HG02623 (cell line): Measurements from ENCODE around the gene SRGAP1.
"Not testable (repeated sequence)": the region's sequence is repeated elsewhere in the genome, so short reads cannot be mapped to it uniquely, and the experiment has no call there.

Experiments used
- ATAC-seq: cut with Tn5 transposase; IDR thresholded peaks from one replicate; pipeline ENCODE4 v1.9.1; 2021; ENCODE audit warnings: moderate library complexity; ENCODE audit not compliant: unreplicated experiment

The SRGAP1 gene

DNA sequence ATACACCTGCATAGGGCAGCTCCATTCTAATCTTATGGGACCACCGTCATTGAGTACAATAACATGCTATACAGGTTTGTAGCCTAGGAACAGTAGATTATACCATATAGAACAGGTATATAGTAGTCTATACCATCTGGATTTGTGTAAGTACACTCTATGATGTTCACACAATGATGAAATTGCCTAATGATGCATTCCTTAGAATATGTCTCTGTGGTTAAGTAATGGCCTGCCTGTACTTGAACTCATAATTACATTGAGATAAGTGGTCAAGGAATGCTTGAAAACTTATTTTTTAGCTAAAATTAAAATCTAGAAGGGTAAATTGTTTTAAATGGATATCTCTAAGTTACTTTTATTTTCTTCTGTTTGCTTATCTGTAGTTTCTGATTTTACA, 152.7 kb downstream of the SRGAP1 start:
- no peak for ATAC-seq

DNA sequence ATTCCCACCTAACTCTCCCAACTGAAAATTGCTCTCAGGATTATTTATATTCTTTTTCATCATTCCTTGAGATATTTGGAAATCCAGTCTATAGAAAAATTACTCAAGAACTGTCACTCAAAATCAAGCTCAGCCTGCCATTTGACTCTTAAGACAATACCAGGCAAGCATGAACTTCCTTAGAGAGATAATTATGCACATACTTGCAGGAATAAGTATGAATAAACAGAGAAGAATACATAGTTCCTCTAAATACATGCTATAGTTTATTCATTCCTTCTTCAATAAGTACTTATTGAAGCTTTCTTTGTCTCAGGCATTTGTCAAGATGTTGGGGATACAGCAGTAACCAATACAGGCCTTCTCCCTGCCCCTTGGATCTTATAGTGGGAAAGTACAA, 154.1 kb downstream of the SRGAP1 start:
- ATAC-seq, result no peak

- ATAC-seq, result no peak
These were observed 155.4 kb downstream of the SRGAP1 start for GRCh38 chr12:63999853-64000252.

GRCh38 chr12:64001439-64001838, 156.9 kb downstream of the SRGAP1 start:
- no peak for ATAC-seq

DNA sequence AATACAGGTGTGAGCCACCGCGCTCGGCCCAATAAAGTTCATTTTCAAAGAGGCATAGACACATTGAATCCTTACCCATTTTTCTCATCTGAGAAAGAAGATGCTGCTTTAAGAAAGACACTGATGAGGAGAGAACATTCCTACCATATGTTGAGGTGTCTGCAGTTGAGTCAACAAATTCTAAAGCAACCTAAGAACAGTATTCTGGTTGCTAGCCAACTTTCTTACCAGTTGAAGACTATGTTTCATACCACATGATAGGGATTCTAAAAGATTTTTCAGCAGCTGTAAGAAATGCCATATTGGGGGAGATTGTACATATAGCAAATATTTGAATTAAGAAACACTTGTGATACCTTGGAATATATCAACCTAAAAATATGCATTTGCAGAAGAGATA, 160.1 kb downstream of the SRGAP1 start:
- ATAC-seq, result no peak

GRCh38 chr12:64006211-64006825, 161.8 kb downstream of the SRGAP1 start:
- no peak for ATAC-seq

GRCh38 chr12:64007853-64008252, 163.4 kb downstream of the SRGAP1 start:
- no peak for ATAC-seq

DNA sequence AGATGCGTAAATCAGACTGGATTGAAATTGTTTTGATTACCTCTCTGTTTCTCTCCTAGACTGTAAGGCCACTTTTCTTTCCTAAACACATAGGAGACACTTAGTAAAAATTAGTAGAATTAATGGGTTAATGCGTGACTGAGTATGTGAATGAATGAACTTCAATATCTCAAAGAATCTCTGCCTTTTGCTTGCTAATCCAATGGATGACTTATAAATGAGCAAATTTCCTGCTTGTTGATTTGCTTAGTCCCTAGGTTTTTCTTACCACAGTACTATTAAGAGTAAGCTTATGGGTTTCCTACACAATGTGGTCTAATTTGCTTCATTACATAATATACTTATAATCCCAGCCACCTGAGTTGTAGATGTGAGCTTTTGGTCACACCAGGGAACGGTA, 164.1 kb downstream of the SRGAP1 start:
- ATAC-seq, result no peak

DNA sequence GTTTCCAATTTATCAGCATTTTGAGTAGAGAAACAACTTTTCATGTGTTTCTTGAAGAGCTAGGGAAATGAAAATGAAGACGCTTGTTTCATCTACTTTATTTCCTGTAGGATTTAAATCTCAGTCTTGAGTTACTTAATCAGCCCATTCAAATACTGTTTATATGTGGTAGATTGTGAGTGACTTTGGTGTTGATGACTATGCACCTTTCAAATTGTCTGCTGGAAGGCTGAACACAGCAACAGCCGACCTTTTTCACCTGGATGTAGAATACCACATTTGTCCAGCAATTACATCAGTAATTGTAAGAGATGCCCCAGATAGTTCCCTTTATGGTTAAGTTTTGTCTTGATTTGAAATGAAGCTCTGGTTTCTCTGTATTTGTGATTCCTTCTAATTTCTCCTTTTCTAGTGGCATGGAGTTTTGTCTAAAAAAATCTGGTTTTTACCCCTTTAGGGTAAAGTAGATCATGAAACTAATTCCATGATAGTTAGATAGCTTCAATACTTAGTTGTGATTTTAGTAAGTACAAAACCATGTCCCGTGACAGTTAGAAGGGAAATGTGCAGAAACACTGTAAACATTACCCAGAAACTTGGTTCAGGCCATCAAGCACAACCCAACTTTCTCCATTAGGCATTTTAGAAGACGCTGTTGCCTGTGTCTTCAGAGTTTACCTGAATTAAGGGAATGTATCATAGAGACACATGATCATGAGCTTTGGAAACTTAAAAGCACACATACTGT, 165.0 kb downstream of the SRGAP1 start:
- peak; percentile 49 for ATAC-seq

- ATAC-seq, result peak; percentile 83
These were observed 165.7 kb downstream of the SRGAP1 start for GRCh38 chr12:64010069-64010686.

GRCh38 chr12:64016521-64016920, 172.0 kb downstream of the SRGAP1 start:
- ATAC-seq, result no peak

GRCh38 chr12:64018116-64018515, 173.6 kb downstream of the SRGAP1 start:
- not testable (repeated sequence) for ATAC-seq

- no peak for ATAC-seq
These were observed 174.0 kb downstream of the SRGAP1 start for GRCh38 chr12:64018524-64018923.

- no peak for ATAC-seq
These were observed 174.6 kb downstream of the SRGAP1 start for GRCh38 chr12:64019101-64019500.

DNA sequence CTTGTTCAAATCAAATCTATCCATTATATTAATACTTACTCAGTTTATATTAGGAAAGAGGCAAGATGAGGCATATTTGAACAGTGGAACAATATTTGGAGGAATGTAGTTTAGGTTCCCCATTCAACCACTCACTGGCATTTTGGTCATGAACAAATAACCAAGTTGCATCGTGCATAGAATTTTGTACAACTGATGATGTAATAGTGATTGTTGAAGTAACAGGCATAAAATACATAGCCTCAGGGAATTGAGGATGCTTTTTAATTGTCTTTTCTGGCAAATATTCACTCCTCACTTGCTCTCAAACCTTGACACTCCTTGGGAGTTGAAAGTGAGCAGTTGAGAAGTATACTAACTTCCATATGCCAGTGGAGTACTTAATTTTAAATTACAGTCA, 175.2 kb downstream of the SRGAP1 start:
- no peak for ATAC-seq

DNA sequence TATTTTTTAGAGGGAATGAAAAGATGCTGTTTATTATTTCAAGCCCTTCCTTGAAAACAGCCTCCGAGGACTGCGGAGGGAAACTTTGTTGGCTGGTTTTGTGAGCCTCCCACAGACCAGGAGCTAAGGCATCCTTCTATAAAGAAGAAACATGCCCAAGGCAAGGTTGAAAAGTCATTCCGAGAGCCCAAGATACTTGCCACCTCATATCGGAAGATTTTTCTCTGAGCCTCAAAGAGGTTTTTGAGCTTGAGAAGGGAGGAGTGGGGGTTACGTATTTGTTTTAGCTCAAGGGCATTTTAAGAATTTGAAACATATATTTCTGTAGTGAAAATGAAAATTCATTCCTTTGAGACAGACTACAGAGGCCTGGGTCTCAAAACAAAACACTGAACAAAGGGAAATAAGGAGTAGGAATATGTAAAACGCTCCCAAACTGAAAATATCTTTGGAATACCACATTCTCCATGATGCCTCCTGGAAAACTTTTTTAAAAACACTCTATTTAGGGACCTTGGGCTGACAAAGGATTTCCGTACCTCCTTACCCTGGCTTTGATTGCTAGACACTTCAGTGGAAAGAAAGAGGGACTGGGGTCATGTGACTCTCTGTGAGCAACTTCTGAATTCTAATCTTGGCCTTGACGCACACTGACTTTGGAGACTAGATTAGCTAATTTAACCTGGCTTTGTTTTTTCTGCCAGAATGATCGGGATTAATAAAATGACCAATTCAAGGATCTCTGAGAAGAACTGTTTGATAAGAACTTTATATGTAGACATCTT, 180.9 kb downstream of the SRGAP1 start:
- no peak for ATAC-seq

GRCh38 chr12:64027311-64027710, 182.8 kb downstream of the SRGAP1 start:
- no peak for ATAC-seq

- ATAC-seq, result no peak
These were observed 184.0 kb downstream of the SRGAP1 start for GRCh38 chr12:64028541-64028940.

GRCh38 chr12:64029013-64029857, 184.7 kb downstream of the SRGAP1 start:
- ATAC-seq, result no peak

GRCh38 chr12:64030155-64030554, 185.7 kb downstream of the SRGAP1 start:
- ATAC-seq, result no peak

DNA sequence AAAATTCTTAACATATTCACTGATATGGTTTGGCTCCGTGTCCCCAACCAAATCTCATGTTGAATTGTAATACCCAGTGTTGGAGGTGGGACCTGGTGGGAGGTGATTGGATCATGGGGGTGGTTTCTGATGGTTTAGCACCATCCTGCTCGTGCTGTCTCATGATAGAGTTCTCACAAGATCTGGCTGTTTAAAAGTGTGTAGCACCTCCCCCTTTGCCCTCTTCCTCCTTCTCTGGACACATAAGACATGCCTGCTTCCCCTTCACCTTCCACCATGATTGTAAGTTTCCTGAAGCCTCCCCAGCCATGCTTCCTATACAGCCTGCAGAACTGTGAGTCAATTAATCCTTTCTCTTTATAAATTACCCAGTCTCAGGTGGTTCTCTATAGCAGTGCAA, 189.6 kb downstream of the SRGAP1 start:
- ATAC-seq, result not testable (repeated sequence)
